Glomerular visceral epithelial cell (primary cell): ENCODE data around the gene CPOX.

Source experiments
- DNase-seq: peaks from one replicate; pipeline ENCODE4 v3.0.0-alpha.2; 2016; ENCODE audit errors: extremely low spot score

Gene CPOX

GRCh38 chr3:98536456-98537017 lies 56.9 kb downstream of the CPOX start:
- DNase-seq, result peak; percentile 57

DNA sequence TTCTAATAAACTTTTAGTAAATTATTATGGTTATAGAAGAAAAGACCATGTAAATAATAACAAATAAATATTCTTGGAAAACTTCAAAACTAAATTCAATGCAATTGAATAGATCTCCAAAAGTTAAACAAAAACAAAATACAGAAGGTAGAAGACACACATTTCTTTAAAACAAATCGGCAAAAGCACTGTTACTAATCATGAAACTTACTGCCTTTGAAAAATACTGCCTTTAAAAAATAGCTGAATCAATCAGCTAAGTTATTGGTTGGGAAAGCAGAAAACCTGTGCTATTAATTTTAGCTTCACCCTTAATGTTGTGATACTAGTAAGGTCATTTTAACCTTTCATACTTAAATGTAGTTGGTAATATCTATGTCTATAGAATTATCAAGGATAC lies 58.7 kb downstream of the CPOX start:
- no peak for DNase-seq

DNA sequence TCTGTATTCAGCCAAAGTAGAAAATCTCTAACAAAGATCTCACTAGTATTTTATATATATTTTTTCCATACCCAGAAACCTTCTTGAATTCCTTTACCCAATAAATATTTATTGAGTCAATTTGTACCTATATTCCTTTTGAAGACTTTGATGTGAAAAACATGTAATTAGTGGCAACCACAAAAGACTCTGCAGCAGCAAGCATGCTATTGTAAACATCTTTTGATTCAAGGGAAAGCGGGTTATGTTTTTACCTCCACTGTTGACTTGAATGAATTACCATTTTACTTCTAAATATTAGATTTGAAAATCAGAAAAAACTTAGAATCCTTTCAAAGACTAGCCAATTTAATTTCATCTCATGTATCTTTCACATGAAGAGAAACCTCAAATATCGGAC lies 59.2 kb downstream of the CPOX start:
- no peak for DNase-seq

GRCh38 chr3:98532709-98533571 lies 60.5 kb downstream of the CPOX start:
- DNase-seq, result no peak

- no peak for DNase-seq
These were observed 61.2 kb downstream of the CPOX start for GRCh38 chr3:98532275-98532637.

DNA sequence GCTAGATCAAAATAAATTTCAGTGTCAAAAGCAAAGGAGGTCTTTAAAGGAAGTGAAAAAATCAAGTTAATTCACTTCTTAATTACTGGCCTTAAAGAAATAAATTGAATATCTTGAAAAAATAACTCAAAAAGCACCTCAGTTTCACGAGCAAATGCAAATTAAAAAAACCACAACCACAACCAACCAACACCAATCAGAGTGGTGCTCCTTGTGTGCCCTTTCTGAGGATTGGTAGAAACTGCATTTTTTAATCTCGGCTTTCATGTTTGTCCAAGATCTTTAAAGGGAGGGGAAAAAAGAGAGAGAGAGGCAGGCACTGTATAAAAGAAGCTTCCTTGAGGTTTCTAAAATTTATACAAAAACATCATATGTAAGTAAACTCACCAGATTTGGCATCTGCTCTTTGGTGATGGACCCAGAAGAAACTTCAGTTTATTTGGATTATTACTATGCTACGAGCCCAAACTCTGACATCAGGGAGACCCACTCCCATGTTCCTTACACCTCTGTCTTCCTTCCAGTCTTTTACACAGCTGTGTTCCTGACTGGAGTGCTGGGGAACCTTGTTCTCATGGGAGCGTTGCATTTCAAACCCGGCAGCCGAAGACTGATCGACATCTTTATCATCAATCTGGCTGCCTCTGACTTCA lies 61.7 kb downstream of the CPOX start, which contains the start of gene GPR15:
Gene GPR15 (plus strand): TSS at position 357 of the 653 bp plus-strand sequence. CDS start 56 bp downstream, at position 413.
- no peak for DNase-seq

GRCh38 chr3:98530676-98531075 lies 62.7 kb downstream of the CPOX start:
- no peak for DNase-seq

DNA sequence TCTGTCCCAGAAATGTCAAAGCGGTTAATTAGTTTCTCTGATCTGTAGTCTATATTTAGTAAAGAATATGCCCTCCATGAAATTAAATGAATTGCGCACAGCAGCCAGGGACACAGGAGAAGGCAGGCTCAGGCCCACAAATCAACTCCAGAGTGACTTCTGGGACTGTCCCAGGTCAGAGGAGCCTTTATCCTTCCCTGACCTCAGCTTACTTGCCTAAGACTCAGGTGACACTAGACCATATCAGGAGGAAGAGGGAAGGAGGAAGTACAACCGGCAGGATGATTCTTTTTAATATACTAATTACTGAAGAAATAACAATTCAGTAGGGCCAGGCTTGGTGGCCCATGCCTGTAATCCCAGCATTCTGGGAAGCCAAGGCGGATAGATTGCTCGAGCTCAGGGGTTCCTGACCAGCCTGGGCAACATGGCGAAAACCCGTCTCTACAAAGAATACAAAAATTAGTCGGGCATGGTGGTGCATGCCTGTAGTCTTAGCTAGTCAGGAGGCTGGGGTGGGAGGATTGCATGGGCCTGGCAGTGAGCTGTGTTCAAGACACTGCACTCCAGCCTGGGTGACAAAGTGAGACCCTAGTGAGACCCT lies 63.5 kb downstream of the CPOX start:
- DNase-seq, result no peak
